Liver (tissue), 9 donors: ENCODE results near the gene RUBCN. TPM values are rescaled to one million over a fixed set of nuclear protein-coding genes. Genes with fewer than 3 reads are reported as not detected.
A peak's percentile ranks its signal among the peaks of the same experiment; 100 is the strongest.
"Not testable (repeated sequence)": the region's sequence is repeated elsewhere in the genome, so short reads cannot be mapped to it uniquely, and the experiment has no call there.

Source experiments
- DNase-seq: peaks from one replicate; pipeline ENCODE4 v3.0.0-alpha.2; 2017; ENCODE audit warnings: low spot score
- H3K27ac ChIP-seq, 2 donors: one replicate each; pipeline ENCODE4 v1.7.0; 2013; ENCODE audit warnings: inconsistent platforms in 2 of 2, low read length in 2 of 2, control low read depth in 1 of 2, low read depth in 1 of 2, mild to moderate bottlenecking in 1 of 2
- H3K27me3 ChIP-seq, 4 donors: one replicate each; pipeline versions ENCODE4 v1.6.1 to v1.7.0; 2013; ENCODE audit warnings: low read length in 3 of 4, inconsistent platforms in 1 of 4, mild to moderate bottlenecking in 1 of 4, moderate library complexity in 1 of 4; ENCODE audit not compliant: control insufficient read depth in 4 of 4, insufficient read depth in 4 of 4
- H3K36me3 ChIP-seq, 4 donors: one replicate each; pipeline versions ENCODE4 v1.6.1 to v1.7.0; 2013; ENCODE audit warnings: low read length in 3 of 4, mild to moderate bottlenecking in 3 of 4, low read depth in 1 of 4, moderate library complexity in 1 of 4; ENCODE audit not compliant: control insufficient read depth in 4 of 4, insufficient read depth in 3 of 4
- H3K4me1 ChIP-seq, 4 donors: one replicate each; pipeline versions ENCODE4 v1.6.1 to v1.7.0; 2013; ENCODE audit warnings: low read length in 3 of 4, mild to moderate bottlenecking in 3 of 4, moderate library complexity in 1 of 4; ENCODE audit not compliant: control insufficient read depth in 4 of 4, insufficient read depth in 4 of 4
- H3K4me3 ChIP-seq, 3 donors: one replicate each; pipeline versions ENCODE4 v1.6.1 to v1.7.0; 2013; ENCODE audit warnings: low read length in 3 of 3, control low read depth in 1 of 3, low read depth in 1 of 3, mild to moderate bottlenecking in 1 of 3
- H3K9ac ChIP-seq, 2 donors: one replicate each; pipeline ENCODE4 v1.7.0; 2013; ENCODE audit warnings: low read length in 2 of 2, mild to moderate bottlenecking in 2 of 2, moderate library complexity in 2 of 2, control low read depth in 1 of 2, low read depth in 1 of 2
- H3K9me3 ChIP-seq, 4 donors: one replicate each; pipeline versions ENCODE4 v1.6.1 to v1.7.0; 2013; ENCODE audit warnings: low read length in 3 of 4; ENCODE audit not compliant: control insufficient read depth in 4 of 4
- EGR1 ChIP-seq, 2 donors: IDR thresholded peaks; 2 replicates each; pipeline ENCODE4 v1.6.1; 2016 to 2018; ENCODE audit warnings: antibody characterized with exemption in 2 of 2, low read depth in 2 of 2
- FOXA1 ChIP-seq: IDR thresholded peaks from 2 replicates; pipeline ENCODE4 v1.6.1; 2016; ENCODE audit warnings: antibody characterized with exemption
- FOXA2 ChIP-seq: IDR thresholded peaks from 2 replicates; pipeline ENCODE4 v1.6.1; 2016; ENCODE audit warnings: antibody characterized with exemption
- GABPA ChIP-seq, 2 donors: IDR thresholded peaks in 1 of 2; conservative IDR thresholded peaks in 1 of 2; 2 replicates each; pipeline ENCODE4 v1.6.1; 2016; ENCODE audit warnings: antibody characterized with exemption in 2 of 2, mild to moderate bottlenecking in 1 of 2, moderate library complexity in 1 of 2
- HNF4A ChIP-seq, 2 donors: conservative IDR thresholded peaks; 2 replicates each; pipeline ENCODE4 v1.6.1; 2016; ENCODE audit warnings: antibody characterized with exemption in 2 of 2, mild to moderate bottlenecking in 2 of 2
- HNF4G ChIP-seq: IDR thresholded peaks from 2 replicates; pipeline ENCODE4 v1.6.1; 2016; ENCODE audit warnings: antibody characterized with exemption
- JUND ChIP-seq, 2 donors: IDR thresholded peaks; 2 replicates each; pipeline ENCODE4 v1.6.1; 2016; ENCODE audit warnings: antibody characterized with exemption in 2 of 2
- RAD21 ChIP-seq, 2 donors: IDR thresholded peaks; 2 replicates each; pipeline ENCODE4 v1.6.1; 2016; ENCODE audit warnings: antibody characterized with exemption in 2 of 2, mild to moderate bottlenecking in 2 of 2
- SP1 ChIP-seq: IDR thresholded peaks from 2 replicates; pipeline ENCODE4 v1.6.1; 2018; ENCODE audit warnings: antibody characterized with exemption, mild to moderate bottlenecking
- TAF1 ChIP-seq: conservative IDR thresholded peaks from 2 replicates; pipeline ENCODE4 v1.6.1; 2016; ENCODE audit warnings: antibody characterized with exemption, mild to moderate bottlenecking
- YY1 ChIP-seq: IDR thresholded peaks from 2 replicates; pipeline ENCODE4 v1.6.1; 2016; ENCODE audit warnings: antibody characterized with exemption, mild to moderate bottlenecking
- WGBS: extraction: QIAGEN DNeasy Blood & Tissue Kit; methylation state at CpG from one replicate; pipeline ENCODE4 v1.1.7; 2013; 5-methylcytosine and 5-hydroxymethylcytosine counted together
- polyA plus RNA-seq, 2 donors: library from polyadenylated mRNA; stranded (reverse) in 1 of 2; unstranded in 1 of 2; fragments of 200-250 nt in 1 of 2; fragments of >200 nt in 1 of 2; fragmentation: Nextera tagmentation in 1 of 2; extraction: Ambion mirVana in 1 of 2; gene quantifications; one replicate each; pipeline versions ENCODE4 v1.2.1 to v1.2.3, GENCODE V29; 2013 to 2015
- total RNA-seq, 2 donors: library from RNA; depleted of rRNA; stranded (reverse); fragments of >200 nt; gene quantifications; one replicate each; pipeline ENCODE4 v1.2.3, GENCODE V29; 2014
- TF ChIP-seq, protein P1 (sequence below): IDR thresholded peaks from 2 replicates; pipeline ENCODE4 v1.6.1; 2016; ENCODE audit warnings: antibody characterized with exemption, mild to moderate bottlenecking
- TF ChIP-seq, protein P2 (sequence below): IDR thresholded peaks from 2 replicates; pipeline ENCODE4 v1.6.1; 2016; ENCODE audit warnings: antibody characterized with exemption
- TF ChIP-seq, protein P3 (sequence below): IDR thresholded peaks from 2 replicates; pipeline ENCODE4 v1.6.1; 2016; ENCODE audit warnings: antibody characterized with exemption
- TF ChIP-seq, protein P4 (sequence below): IDR thresholded peaks from 2 replicates; pipeline ENCODE4 v1.6.1; 2016; ENCODE audit warnings: antibody characterized with exemption
- TF ChIP-seq, protein P5 (sequence below): fragments of 150-350 bp; IDR thresholded peaks from 2 replicates; pipeline ENCODE4 v1.5.1; 2017; ENCODE audit warnings: improper control_type of control experiment, low read depth, low read length; ENCODE audit not compliant: missing input control
- donor health status: healthy.
- donor health status: healthy.
- donor health status: healthy.
- donor health status: healthy.
- donor health status: healthy.

The RUBCN gene
- total and polyA plus RNA-seq, 4 donors, result 4.1 to 7.0 (median 4.7) TPM

DNA sequence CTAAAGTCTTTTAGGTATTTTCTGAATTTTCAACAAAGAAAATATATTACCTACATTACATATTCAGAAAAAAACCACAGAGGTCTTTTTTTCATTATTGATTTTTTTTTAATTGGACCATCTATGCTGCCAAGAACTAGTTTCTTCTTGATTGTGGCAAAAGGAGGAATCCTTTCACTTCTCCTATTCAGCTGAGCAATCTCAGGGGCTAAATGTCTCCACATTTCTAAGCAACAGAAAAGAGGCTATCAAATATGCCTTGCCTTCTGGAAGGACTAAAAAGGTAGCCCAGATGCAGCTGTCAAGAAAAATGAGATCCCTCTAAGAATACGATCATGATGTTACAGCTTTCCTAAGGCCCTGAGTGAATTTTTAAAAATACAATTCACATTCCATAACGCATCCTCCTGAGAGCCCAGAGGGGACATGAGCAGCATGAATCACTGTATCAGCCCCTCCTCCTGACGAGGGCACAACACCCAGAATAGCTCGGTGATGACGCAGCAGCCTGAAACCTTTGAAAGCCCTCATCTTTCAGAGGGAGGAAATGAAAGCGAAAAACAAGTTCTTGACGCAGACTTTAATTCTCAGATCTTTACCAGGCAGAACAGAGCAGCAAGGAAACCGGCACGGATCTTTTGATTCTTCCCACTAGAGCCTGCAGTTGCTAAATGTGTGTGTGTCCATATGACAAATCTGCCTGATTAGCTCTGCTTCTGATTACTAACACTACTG lies 24.6 kb downstream of the RUBCN start:
- peak overlapping the region in 1 of 2 donors; percentile 78 for H3K9ac ChIP-seq

DNA sequence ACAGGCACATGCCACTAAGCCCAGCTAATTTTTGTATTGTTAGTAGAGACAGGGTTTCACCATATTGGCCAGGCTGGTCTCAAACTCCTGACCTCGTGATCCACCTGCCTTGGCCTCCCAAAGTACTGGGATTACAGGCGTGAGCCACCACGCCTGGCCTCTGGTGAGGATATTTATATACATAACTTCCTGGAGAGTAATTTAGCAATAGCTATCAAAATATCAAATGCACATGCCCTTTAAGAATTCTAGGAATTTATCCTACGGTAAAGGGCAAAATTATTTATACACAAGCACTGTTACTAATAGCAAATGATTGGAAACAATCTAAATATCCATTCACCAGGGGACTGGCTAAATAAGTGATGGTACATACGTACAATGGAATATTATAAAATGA lies 25.7 kb downstream of the RUBCN start:
- not testable (repeated sequence) for DNase-seq, H3K9me3 ChIP-seq, H3K4me3 ChIP-seq, H3K4me1 ChIP-seq, H3K27ac ChIP-seq, H3K9ac ChIP-seq, H3K36me3 ChIP-seq, H3K27me3 ChIP-seq
- WGBS, result 97% methylated on average over 5 of the region's 5 CpGs

More for the DNA sequence above, 24.6 kb downstream of the RUBCN start:
- DNase-seq, result no peak
- Histone ChIP-seq H3K27ac (peak overlapping the region; percentile 51 to 55), H3K4me3 (no peak overlapping the region), H3K9me3 (no peaks in the 10 kb centered on the region), H3K27me3 (no peaks in the 10 kb centered on the region), H3K36me3 (peaks cover 0 to 3% (median 1%) of the 10 kb centered on the region in 4 donors), H3K4me1 (no peaks in the 10 kb centered on the region)
- WGBS, result 68% methylated on average over 9 of the region's 9 CpGs
- TF ChIP-seq YY1 (peak; percentile 32), JUND (IDR thresholded peaks at IDR 0.05) (peak; percentile 56 to 62), HNF4A (conservative IDR thresholded peaks at IDR 0.05) (no peak), SP1 (peak; percentile 28)

DNA sequence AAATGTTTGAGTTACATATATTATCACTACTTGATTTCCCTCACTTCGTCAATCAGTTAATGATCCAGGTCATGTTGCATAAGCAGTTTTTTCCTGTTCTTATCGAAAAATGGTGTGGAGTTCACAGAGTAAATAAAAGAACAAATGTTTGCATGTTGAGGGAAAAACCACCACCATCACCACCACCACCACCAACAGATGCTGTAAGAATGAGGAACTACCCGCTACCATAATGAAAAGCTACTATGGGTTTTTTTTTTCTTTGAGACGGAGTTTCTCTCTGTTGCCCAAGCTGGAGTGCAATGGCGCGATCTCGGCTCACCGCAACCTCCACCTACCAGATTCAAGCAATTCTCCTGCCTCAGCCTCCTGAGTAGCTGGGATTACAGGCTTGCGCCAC lies 27.6 kb downstream of the RUBCN start:
- WGBS, result 89% methylated on average over 9 of the region's 9 CpGs
- Histone ChIP-seq H3K27ac (no peak overlapping the region), H3K9ac (no peak overlapping the region), H3K4me1 (no peaks in the 10 kb centered on the region), H3K36me3 (peaks cover 0 to 8% (median 4%) of the 10 kb centered on the region in 4 donors), H3K4me3 (no peak overlapping the region), H3K9me3 (no peaks in the 10 kb centered on the region), H3K27me3 (no peaks in the 10 kb centered on the region)
- no peak for DNase-seq
- TF ChIP-seq, protein P1, sequence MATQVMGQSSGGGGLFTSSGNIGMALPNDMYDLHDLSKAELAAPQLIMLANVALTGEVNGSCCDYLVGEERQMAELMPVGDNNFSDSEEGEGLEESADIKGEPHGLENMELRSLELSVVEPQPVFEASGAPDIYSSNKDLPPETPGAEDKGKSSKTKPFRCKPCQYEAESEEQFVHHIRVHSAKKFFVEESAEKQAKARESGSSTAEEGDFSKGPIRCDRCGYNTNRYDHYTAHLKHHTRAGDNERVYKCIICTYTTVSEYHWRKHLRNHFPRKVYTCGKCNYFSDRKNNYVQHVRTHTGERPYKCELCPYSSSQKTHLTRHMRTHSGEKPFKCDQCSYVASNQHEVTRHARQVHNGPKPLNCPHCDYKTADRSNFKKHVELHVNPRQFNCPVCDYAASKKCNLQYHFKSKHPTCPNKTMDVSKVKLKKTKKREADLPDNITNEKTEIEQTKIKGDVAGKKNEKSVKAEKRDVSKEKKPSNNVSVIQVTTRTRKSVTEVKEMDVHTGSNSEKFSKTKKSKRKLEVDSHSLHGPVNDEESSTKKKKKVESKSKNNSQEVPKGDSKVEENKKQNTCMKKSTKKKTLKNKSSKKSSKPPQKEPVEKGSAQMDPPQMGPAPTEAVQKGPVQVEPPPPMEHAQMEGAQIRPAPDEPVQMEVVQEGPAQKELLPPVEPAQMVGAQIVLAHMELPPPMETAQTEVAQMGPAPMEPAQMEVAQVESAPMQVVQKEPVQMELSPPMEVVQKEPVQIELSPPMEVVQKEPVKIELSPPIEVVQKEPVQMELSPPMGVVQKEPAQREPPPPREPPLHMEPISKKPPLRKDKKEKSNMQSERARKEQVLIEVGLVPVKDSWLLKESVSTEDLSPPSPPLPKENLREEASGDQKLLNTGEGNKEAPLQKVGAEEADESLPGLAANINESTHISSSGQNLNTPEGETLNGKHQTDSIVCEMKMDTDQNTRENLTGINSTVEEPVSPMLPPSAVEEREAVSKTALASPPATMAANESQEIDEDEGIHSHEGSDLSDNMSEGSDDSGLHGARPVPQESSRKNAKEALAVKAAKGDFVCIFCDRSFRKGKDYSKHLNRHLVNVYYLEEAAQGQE, result no peak
- TF ChIP-seq EGR1 (IDR thresholded peaks at IDR 0.05; ENCODE audit: low read depth in 2 of 2) (no peak), SP1 (no peak), GABPA (IDR thresholded peaks at IDR 0.05 in 1 of 2, conservative IDR thresholded peaks at IDR 0.05 in 1 of 2) (no peak), TAF1 (no peak), RAD21 (IDR thresholded peaks at IDR 0.05) (no peak), FOXA1 (no peak), FOXA2 (no peak), YY1 (no peak), JUND (IDR thresholded peaks at IDR 0.05) (no peak), HNF4G (no peak), HNF4A (conservative IDR thresholded peaks at IDR 0.05) (no peak)
- TF ChIP-seq, protein P2, sequence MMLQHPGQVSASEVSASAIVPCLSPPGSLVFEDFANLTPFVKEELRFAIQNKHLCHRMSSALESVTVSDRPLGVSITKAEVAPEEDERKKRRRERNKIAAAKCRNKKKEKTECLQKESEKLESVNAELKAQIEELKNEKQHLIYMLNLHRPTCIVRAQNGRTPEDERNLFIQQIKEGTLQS, result no peak
- TF ChIP-seq, protein P3, sequence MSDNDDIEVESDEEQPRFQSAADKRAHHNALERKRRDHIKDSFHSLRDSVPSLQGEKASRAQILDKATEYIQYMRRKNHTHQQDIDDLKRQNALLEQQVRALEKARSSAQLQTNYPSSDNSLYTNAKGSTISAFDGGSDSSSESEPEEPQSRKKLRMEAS, result no peak
- TF ChIP-seq, protein P4, sequence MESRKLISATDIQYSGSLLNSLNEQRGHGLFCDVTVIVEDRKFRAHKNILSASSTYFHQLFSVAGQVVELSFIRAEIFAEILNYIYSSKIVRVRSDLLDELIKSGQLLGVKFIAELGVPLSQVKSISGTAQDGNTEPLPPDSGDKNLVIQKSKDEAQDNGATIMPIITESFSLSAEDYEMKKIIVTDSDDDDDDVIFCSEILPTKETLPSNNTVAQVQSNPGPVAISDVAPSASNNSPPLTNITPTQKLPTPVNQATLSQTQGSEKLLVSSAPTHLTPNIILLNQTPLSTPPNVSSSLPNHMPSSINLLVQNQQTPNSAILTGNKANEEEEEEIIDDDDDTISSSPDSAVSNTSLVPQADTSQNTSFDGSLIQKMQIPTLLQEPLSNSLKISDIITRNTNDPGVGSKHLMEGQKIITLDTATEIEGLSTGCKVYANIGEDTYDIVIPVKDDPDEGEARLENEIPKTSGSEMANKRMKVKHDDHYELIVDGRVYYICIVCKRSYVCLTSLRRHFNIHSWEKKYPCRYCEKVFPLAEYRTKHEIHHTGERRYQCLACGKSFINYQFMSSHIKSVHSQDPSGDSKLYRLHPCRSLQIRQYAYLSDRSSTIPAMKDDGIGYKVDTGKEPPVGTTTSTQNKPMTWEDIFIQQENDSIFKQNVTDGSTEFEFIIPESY, result no peak
- TF ChIP-seq, protein P5, sequence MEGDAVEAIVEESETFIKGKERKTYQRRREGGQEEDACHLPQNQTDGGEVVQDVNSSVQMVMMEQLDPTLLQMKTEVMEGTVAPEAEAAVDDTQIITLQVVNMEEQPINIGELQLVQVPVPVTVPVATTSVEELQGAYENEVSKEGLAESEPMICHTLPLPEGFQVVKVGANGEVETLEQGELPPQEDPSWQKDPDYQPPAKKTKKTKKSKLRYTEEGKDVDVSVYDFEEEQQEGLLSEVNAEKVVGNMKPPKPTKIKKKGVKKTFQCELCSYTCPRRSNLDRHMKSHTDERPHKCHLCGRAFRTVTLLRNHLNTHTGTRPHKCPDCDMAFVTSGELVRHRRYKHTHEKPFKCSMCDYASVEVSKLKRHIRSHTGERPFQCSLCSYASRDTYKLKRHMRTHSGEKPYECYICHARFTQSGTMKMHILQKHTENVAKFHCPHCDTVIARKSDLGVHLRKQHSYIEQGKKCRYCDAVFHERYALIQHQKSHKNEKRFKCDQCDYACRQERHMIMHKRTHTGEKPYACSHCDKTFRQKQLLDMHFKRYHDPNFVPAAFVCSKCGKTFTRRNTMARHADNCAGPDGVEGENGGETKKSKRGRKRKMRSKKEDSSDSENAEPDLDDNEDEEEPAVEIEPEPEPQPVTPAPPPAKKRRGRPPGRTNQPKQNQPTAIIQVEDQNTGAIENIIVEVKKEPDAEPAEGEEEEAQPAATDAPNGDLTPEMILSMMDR, result no peak
